Posterior cingulate gyrus (tissue), 11 donors: Measurements from ENCODE around the gene ENTPD8.

Experiments used
- DNase-seq, 10 donors: peaks; one replicate each; pipeline versions ENCODE4 v3.0.0 to v3.0.0-alpha.2; 2020 to 2021; ENCODE audit warnings: mixed read lengths in 3 of 10
- intact Hi-C: fragments of 100-400 bp; cut with DNase I; formaldehyde crosslinking; loops from one replicate; pipeline ENCODE4 v1.15.1; 2023

ENTPD8 gene

GRCh38 chr9:137435980-137436760 lies 5.0 kb downstream of the ENTPD8 start:
- peak in 6 of 10 donors; percentile 7 to 87 (median 53) for DNase-seq
- intact Hi-C loops, result no loop called here

DNA sequence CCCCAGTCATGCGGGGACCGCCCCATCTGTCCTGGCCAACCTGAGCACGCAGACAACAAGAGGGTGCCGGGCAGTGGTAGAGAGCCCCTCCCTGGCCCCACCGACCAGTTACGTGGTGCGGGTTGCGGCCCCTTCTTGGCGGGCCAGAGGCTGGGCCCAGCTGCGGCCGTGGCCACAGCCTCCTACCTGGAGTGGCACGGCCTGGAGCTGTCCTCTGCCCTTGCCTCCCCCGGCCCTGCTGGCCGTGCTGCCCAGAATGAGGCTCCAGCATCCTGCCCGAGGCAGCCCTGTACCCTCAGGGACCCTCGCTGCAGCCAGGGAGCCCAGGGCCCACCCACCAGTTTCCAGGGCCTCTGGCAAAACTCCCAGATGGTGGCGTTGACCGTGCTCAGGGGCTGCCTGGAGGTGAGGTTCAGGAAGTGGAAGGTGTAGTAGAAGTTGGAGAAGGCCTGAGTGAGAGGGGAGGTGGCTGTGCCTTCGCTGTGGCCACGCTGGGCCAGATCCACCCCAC lies 5.7 kb downstream of the ENTPD8 start:
- DNase-seq, result peak in 3 of 10 donors; percentile 0 to 67 (median 5)
- intact Hi-C loops, result no loop called here

GRCh38 chr9:137434498-137435380 lies 6.4 kb downstream of the ENTPD8 start:
- peak in 6 of 10 donors; percentile 1 to 79 (median 46) for DNase-seq
- intact Hi-C loops, result no loop called here

DNA sequence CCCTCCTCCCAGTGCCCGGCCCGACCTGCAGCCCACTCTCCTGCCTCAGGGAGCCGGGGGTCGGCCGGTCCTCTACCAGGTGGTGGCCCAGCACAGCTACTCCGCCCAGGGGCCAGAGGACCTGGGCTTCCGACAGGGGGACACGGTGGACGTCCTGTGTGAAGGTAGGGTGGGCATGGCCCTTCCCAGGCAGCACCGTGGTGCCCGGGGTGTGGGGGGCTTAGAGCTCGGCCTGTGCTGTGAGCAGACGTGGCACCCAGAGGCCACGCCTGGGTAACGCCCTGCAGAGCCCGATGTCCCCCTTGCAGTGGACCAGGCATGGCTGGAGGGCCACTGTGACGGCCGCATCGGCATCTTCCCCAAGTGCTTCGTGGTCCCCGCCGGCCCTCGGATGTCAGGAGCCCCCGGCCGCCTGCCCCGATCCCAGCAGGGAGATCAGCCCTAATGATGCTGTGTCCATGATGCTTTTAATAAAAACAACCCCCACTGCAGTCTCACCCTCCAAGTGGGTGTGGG lies 7.2 kb downstream of the ENTPD8 start:
- intact Hi-C loops, result no loop called here
- DNase-seq, result peak in 5 of 10 donors; percentile 5 to 85 (median 66)

- peak in 5 of 10 donors; percentile 3 to 74 (median 61) for DNase-seq
- intact Hi-C loops, result no loop called here
Measured at GRCh38 chr9:137433349-137433915, 7.7 kb downstream of the ENTPD8 start.

GRCh38 chr9:137432687-137433348 lies 8.3 kb downstream of the ENTPD8 start:
- DNase-seq, result peak in 6 of 10 donors; percentile 3 to 82 (median 30)
- intact Hi-C loops, result no loop called here

- DNase-seq, result peak in 5 of 10 donors; percentile 7 to 80 (median 20)
- intact Hi-C loops, result no loop called here
Measured at GRCh38 chr9:137431416-137431931, 9.7 kb downstream of the ENTPD8 start.

GRCh38 chr9:137430723-137431415 lies 10.3 kb downstream of the ENTPD8 start:
- intact Hi-C loops, result no loop called here

GRCh38 chr9:137429974-137430722 lies 11.0 kb downstream of the ENTPD8 start:
- intact Hi-C loops, result loop anchor here (10.0 kb wide), 1 partner anchor 95 kb away; no protein-coding TSS in a partner anchor

More at GRCh38 chr9:137430723-137431415, 10.3 kb downstream of the ENTPD8 start:
- peak in 6 of 10 donors; percentile 4 to 83 (median 37) for DNase-seq

DNA sequence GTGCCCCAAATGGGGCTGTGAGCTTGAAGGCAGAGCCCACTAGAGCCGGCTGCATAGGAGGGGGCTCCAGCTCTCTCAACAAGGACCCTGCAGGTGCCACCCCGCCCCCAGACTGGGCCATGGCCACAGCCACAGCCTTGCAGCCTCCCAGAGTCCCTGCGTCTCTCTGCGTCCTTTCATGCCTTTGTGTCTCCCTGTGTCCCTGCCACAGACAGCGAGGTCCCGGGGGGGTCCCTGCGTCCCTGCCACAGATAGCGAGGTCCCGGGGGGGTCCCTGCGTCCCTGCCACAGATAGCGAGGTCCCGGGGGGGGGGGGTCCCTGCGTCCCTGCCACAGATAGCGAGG lies 11.6 kb downstream of the ENTPD8 start:
- peak in 5 of 10 donors; percentile 4 to 75 (median 47) for DNase-seq
- intact Hi-C loops, result loop anchor here (10.0 kb wide), 1 partner anchor 95 kb away; no protein-coding TSS in a partner anchor

More at GRCh38 chr9:137429974-137430722, 11.0 kb downstream of the ENTPD8 start:
- peak in 6 of 10 donors; percentile 7 to 83 (median 34) for DNase-seq

- DNase-seq, result peak in 5 of 10 donors; percentile 6 to 76 (median 48)
- intact Hi-C loops, result loop anchor here (10.0 kb wide), 1 partner anchor 96 kb away; no protein-coding TSS in a partner anchor
Measured at GRCh38 chr9:137428841-137429545, 12.2 kb downstream of the ENTPD8 start.

- intact Hi-C loops, result loop anchor here (10.0 kb wide), 1 partner anchor 97 kb away; no protein-coding TSS in a partner anchor
- peak in 5 of 10 donors; percentile 2 to 45 (median 17) for DNase-seq
Measured at GRCh38 chr9:137428311-137428630, 12.9 kb downstream of the ENTPD8 start.

DNA sequence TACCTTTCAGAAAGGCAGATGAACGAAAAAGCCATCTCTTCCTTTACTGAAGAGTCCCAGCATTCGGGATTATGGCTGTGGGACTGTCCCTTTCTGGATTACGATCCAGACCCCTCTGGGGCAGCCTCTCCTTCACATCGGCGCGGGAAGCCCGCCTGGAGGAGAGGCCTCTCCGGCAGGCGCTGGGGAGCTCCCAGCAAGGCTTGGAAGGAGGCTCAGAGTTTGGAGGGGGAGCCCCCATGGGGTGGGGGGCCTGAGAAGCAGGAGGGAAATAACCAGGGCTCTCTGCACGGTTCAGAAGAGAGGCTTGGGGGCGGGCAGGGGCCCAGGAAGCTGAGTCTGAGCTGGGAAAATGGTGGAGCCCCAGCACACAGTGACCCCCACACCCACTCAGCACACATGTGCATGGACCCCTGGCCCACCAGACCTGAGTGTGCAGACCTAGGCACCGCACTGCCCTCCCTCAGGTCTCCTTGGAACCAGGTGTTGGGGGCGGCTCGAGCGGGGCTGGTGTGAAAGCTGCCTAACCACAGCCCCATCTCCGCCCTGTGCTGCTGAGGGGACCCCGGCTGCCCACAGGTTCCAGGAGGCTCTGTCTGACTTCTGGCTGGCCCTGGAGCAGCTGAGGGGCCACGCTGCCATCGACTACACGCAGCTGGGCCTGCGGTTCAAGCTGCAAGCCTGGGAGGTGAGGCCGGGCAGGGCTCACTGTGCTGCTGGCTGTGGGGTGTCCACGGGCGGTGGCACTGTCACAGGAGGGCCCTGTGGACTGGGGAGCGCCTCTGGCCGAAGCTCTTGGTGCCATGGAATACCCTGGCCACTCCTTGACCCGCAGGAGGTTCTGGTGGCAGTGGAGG lies 13.5 kb downstream of the ENTPD8 start:
- intact Hi-C loops, result loop anchor here (10.0 kb wide), 1 partner anchor 97 kb away; no protein-coding TSS in a partner anchor
- peak in 5 of 10 donors; percentile 4 to 71 (median 66) for DNase-seq

GRCh38 chr9:137426018-137426681 lies 15.0 kb downstream of the ENTPD8 start:
- intact Hi-C loops, result loop anchor here (10.0 kb wide), 1 partner anchor 99 kb away; no protein-coding TSS in a partner anchor
- peak in 5 of 10 donors; percentile 7 to 79 (median 53) for DNase-seq

DNA sequence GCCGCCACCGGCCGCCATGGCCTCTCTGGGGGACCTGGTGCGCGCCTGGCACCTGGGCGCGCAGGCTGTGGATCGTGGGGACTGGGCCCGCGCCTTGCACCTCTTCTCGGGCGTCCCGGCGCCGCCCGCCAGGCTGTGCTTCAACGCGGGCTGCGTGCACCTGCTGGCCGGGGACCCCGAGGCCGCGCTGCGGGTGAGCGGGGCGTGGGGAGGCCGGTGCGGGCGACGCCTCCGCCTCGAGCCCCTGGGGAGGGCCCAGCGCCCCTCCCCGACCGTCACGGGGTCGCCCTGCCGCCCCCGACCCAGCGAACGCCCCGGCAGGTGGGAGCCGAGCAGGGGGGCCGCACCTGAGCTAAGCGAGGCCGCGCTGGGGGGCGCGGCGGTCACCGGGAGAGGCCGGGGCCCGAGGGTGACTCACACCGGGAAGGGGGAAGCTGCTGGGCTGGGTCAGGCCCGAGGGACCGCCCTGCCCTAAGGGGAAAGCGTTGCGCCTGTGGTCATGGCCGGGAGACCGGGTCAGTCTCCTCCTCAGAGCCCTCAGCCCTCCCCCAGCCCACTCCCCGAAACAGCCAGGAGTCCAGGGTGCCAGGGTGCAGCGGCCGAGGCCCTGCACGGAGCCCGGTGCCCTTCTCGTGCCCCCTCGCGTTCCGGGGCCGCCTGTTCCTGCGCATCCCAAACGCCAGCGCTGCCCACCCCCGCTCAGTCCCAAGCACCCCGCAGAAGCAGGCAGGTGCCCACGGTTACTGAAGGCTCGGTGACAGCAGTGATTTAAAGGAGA lies 17.5 kb downstream of the ENTPD8 start:
- intact Hi-C loops, result loop anchor here (10.0 kb wide), 1 partner anchor 101 kb away; no protein-coding TSS in a partner anchor
- DNase-seq, result peak in 5 of 10 donors; percentile 17 to 85 (median 78)
